ENCODE data around the gene KANK2.

KANK2 gene

GRCh38 chr19:11238041-11238440 lies 40.7 kb upstream of the KANK2 start:
- Histone ChIP-seq H3K4me1 (ENCODE audit: control insufficient read depth, low read length) (no peaks in the 10 kb centered on the region), H3F3A (ENCODE audit: control insufficient read depth, insufficient read depth) (no peaks in the 10 kb centered on the region), H3K27ac (ENCODE audit: low read depth, low read length) (no peak overlapping the region), H4K20me1 (ENCODE audit: control insufficient read depth, insufficient read depth, low read depth, low read length) (no peaks in the 10 kb centered on the region), H3K4me3 (ENCODE audit: low read length) (no peak overlapping the region), H3K36me3 (ENCODE audit: control insufficient read depth, low read length) (peaks cover 10% of the 10 kb centered on the region), H3K9me2 (replicated peaks; ENCODE audit: control insufficient read depth, low read length) (no peaks in the 10 kb centered on the region), H3K4me2 (ENCODE audit: low read length) (no peak overlapping the region), H3K79me2 (ENCODE audit: control insufficient read depth, low read length) (no peaks in the 10 kb centered on the region), H3K9me3 (ENCODE audit: control insufficient read depth, insufficient read depth, low read length) (no peaks in the 10 kb centered on the region), H3K27me3 (ENCODE audit: control insufficient read depth, low read length) (no peaks in the 10 kb centered on the region)
- no peak for TF ChIP-seq EZH2phosphoT487 (IDR thresholded peaks at IDR 0.05; ENCODE audit: borderline replicate concordance, low read length)
- TF ChIP-seq CTCF (IDR thresholded peaks at IDR 0.05; ENCODE audit: low read depth, low read length, poor library complexity, severe bottlenecking), result no peak

GRCh38 chr19:11237321-11237720 lies 40.0 kb upstream of the KANK2 start:
- Histone ChIP-seq H3K27me3 (ENCODE audit: control insufficient read depth, low read length) (no peaks in the 10 kb centered on the region), H3K36me3 (ENCODE audit: control insufficient read depth, low read length) (peaks cover 13% of the 10 kb centered on the region), H4K20me1 (ENCODE audit: control insufficient read depth, insufficient read depth, low read depth, low read length) (no peaks in the 10 kb centered on the region), H3F3A (ENCODE audit: control insufficient read depth, insufficient read depth) (no peaks in the 10 kb centered on the region), H3K9me2 (replicated peaks; ENCODE audit: control insufficient read depth, low read length) (no peaks in the 10 kb centered on the region), H3K4me2 (ENCODE audit: low read length) (no peak overlapping the region), H3K4me1 (ENCODE audit: control insufficient read depth, low read length) (no peaks in the 10 kb centered on the region; the same call in 1 of the 2 replicates), H3K9me3 (ENCODE audit: control insufficient read depth, insufficient read depth, low read length) (no peaks in the 10 kb centered on the region), H3K27ac (ENCODE audit: low read depth, low read length) (no peak overlapping the region), H3K79me2 (ENCODE audit: control insufficient read depth, low read length) (no peaks in the 10 kb centered on the region), H3K4me3 (ENCODE audit: low read length) (no peak overlapping the region)
- TF ChIP-seq EZH2phosphoT487 (IDR thresholded peaks at IDR 0.05; ENCODE audit: borderline replicate concordance, low read length), result no peak
- TF ChIP-seq CTCF (IDR thresholded peaks at IDR 0.05; ENCODE audit: low read depth, low read length, poor library complexity, severe bottlenecking), result no peak

- Histone ChIP-seq H3K4me3 (ENCODE audit: low read length) (no peak overlapping the region), H3K9me2 (replicated peaks; ENCODE audit: control insufficient read depth, low read length) (no peaks in the 10 kb centered on the region), H3K36me3 (ENCODE audit: control insufficient read depth, low read length) (peaks cover 18% of the 10 kb centered on the region), H3K4me2 (ENCODE audit: low read length) (no peak overlapping the region), H3K4me1 (ENCODE audit: control insufficient read depth, low read length) (peaks cover 7% of the 10 kb centered on the region), H3K27me3 (ENCODE audit: control insufficient read depth, low read length) (no peaks in the 10 kb centered on the region), H3F3A (ENCODE audit: control insufficient read depth, insufficient read depth) (no peaks in the 10 kb centered on the region), H3K9me3 (ENCODE audit: control insufficient read depth, insufficient read depth, low read length) (no peaks in the 10 kb centered on the region), H4K20me1 (ENCODE audit: control insufficient read depth, insufficient read depth, low read depth, low read length) (no peaks in the 10 kb centered on the region), H3K27ac (ENCODE audit: low read depth, low read length) (no peak overlapping the region), H3K79me2 (ENCODE audit: control insufficient read depth, low read length) (no peaks in the 10 kb centered on the region)
- TF ChIP-seq CTCF (IDR thresholded peaks at IDR 0.05; ENCODE audit: low read depth, low read length, poor library complexity, severe bottlenecking) (no peak), EZH2phosphoT487 (IDR thresholded peaks at IDR 0.05; ENCODE audit: borderline replicate concordance, low read length) (no peak)
Observed at GRCh38 chr19:11236324-11237301, 39.3 kb upstream of the KANK2 start.
